Fibroblast of pulmonary artery (primary cell): Measurements from ENCODE around the gene SCD5.
"Not testable (repeated sequence)": the region's sequence is repeated elsewhere in the genome, so short reads cannot be mapped to it uniquely, and the experiment has no call there.

Experiments used
- DNase-seq: peaks from one replicate; pipeline ENCODE4 v3.0.0-alpha.2; 2010; ENCODE audit warnings: low read depth
- H3K4me3 ChIP-seq: replicated peaks from 2 replicates; pipeline ENCODE4 v1.5.1; 2011; ENCODE audit warnings: low read depth, mild to moderate bottlenecking, control low read depth, low read length, moderate library complexity
- TF ChIP-seq, protein P1 (sequence below): IDR thresholded peaks from 2 replicates; pipeline ENCODE4 v1.5.1; 2011; ENCODE audit warnings: mild to moderate bottlenecking, control low read depth, low read length, inconsistent platforms; ENCODE audit errors: missing control alignments

The SCD5 gene

DNA sequence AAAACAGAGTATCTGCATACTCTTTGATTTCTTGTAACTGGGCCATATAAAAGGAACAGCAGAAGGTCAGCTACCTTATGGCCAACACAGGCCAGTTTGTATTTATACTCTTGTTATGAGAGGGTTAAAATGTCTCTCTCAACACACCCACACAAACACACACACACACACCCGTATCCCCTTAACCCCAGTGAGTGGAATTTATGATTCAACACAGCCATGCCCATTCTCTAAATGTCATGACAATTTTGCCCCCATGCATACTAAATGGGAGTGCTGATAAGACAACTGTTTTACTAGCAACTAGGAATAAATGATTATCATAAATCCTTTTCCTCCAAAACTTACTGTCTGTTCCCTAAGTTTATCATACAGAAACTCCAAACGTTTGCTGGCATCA, 22.1 kb upstream of the SCD5 start:
- H3K4me3 ChIP-seq: no peak overlapping the region
- TF ChIP-seq, protein P1, sequence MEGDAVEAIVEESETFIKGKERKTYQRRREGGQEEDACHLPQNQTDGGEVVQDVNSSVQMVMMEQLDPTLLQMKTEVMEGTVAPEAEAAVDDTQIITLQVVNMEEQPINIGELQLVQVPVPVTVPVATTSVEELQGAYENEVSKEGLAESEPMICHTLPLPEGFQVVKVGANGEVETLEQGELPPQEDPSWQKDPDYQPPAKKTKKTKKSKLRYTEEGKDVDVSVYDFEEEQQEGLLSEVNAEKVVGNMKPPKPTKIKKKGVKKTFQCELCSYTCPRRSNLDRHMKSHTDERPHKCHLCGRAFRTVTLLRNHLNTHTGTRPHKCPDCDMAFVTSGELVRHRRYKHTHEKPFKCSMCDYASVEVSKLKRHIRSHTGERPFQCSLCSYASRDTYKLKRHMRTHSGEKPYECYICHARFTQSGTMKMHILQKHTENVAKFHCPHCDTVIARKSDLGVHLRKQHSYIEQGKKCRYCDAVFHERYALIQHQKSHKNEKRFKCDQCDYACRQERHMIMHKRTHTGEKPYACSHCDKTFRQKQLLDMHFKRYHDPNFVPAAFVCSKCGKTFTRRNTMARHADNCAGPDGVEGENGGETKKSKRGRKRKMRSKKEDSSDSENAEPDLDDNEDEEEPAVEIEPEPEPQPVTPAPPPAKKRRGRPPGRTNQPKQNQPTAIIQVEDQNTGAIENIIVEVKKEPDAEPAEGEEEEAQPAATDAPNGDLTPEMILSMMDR: no peak
- no peak for DNase-seq

DNA sequence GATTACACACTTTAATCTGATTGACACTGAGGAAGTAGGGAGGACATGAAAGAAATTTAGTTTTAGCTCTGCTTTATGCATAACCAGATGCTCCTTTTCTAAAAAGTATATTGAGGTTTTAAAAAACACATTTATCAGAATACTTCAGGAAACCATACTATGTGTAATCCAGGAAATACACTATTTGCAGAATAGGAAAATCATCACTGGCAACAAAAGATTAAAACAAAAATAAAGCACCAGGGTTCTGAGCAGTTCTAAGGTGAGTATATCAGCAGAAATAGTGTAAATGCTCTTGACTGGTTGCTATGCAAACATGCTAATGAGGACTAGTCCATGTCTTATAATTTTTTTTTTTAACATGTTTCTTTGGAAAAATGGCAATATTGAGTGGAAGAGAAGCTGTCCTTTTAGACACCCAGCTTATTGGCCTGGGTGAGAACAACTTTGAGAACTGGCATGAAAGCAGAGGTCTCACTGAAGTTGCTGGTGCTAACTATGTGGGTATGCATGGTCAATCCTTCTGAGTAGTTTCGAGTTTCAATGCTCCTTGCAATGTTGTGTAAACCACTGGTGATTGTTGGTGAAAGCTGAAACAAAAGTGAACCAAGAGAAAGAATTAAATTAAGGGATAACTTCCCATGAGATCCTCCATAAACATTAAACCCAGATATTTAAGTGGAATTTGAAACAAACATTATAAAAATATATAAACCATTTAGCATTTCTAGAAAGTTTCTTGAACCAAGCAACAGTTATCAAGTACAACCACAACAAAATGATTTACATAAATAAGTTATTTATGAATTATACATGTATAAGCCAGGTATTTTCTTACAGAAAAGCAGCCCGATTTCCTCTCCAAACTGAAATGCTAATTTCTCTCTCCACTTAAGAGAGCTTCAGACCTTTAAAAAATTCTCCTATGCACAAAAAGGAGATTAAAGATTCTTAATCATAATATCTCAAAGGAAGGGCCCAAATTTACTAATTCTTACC, 20.4 kb upstream of the SCD5 start:
- no peak overlapping the region for H3K4me3 ChIP-seq
- TF ChIP-seq, protein P1: no peak
- DNase-seq: no peak

DNA sequence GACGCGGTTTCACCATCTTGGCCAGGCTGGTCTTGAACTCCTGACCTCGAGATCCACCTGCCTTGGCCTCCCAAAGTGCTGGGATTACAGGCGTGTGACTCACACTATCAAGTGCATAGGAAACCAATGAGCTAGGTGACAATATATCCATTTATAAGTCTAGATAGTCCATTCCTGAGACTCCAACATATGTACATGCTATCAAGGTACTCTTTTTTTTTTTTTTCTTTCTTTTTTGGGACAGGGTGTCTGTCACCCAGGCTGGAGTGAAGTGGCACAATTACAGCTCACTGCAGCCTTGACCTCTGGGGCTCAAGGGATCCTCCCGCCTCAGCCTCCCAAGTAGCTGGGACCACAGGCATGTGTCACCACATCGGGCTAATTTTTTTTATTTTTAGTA, 18.3 kb upstream of the SCD5 start:
- H3K4me3 ChIP-seq, DNase-seq: not testable (repeated sequence)

DNA sequence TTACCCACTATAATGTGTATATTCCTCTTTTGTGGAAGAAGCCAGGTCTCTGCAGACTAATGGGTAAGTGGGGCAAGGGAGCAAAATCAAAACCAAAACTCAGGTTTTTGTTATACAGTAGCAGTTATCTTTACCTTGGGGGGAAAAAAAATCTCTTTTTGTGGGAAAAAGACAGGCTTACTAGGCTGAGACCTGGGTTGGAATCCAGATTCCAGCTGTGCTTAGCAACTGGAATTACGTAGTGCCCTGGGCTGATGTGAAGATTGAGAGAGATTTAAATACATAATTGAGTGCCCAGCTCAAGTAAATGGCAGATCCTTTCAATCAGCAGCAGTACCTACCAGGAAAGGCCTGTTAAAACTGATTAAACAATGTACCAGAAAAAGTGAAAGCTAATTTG, 15.4 kb upstream of the SCD5 start:
- DNase-seq: no peak
- TF ChIP-seq, protein P1: no peak

DNA sequence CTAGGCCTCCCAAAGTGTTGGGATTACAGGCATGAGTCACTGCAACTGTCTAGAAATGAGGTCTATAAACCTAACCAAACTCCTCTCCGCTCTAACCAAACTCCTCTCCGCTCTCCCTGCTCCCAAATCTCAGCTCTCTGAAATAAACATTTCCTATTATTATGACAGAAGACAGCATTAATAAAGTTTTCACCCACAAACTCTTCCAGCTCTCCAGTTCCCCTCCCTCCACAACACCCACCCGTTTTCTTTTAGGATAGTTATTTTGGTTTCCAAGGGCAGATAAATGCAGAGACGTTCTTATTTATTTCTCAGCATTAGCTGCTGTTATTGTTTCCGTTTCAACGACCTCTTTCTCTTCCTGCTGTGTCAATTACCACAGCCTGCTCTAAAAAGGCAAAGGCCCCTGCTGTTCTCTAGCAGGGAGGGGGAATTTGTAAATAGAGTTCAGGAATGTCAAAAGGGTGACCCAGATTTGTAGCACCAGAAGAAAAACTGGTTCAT, 13.3 kb upstream of the SCD5 start:
- no peak for DNase-seq
- TF ChIP-seq, protein P1: no peak
- no peak overlapping the region for H3K4me3 ChIP-seq

More for the DNA sequence above, 15.4 kb upstream of the SCD5 start:
- H3K4me3 ChIP-seq: no peak overlapping the region

DNA sequence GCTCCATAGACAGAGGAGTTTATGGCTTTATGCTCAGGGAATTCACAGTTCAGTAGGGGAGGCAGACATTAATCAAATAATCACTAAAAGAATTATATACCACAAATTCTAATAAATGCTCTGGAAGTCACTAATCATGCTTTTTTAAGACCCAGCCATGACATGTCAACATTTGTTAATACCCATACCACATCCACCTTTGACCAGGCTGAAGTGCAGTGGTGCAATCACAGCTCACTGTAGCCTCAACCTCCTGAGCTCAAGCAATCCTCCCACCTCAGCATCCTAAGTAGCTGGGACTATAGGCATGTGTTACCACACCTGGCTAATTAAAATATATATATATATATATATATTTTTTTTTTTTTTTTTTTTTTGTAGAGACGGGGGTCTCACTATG, 12.8 kb upstream of the SCD5 start:
- H3K4me3 ChIP-seq: no peak overlapping the region
- no peak for DNase-seq
- TF ChIP-seq, protein P1: no peak

DNA sequence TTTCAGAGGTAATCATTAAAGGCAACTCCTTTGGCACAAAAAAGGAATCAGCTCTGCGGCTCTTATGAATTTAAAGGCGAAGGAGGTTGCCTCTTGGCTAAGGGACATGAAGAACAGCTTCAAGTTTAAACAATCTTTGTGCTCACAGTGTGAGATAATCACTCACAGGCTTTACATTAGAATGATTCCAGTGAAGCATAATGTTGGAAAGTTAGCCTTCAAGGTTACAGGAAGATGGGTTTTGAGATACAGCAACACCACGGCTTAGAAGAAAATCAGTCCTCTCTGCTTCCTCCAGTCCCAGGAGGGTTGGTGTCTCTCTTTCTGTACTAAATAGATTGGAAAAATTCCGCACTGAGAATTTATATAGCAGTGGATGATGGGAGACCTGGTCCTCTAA, 11.6 kb upstream of the SCD5 start:
- TF ChIP-seq, protein P1: no peak
- no peak for DNase-seq
- H3K4me3 ChIP-seq: no peak overlapping the region
